SK-N-MC (cell line): ENCODE measurements around the gene GJA1.
A peak's percentile ranks its signal among the peaks of the same experiment; 100 is the strongest.
"Not testable (repeated sequence)": the region's sequence is repeated elsewhere in the genome, so short reads cannot be mapped to it uniquely, and the experiment has no call there.

Experiments
- DNase-seq: peaks from one replicate; pipeline ENCODE4 v3.0.0-alpha.2; 2011; ENCODE audit warnings: low read depth, low spot score
- H3K27ac ChIP-seq: fragments of 200-600 bp; sonication (generic); 2 replicates; pipeline ENCODE4 v1.5.1; 2016; ENCODE audit warnings: mixed run types
- H3K36me3 ChIP-seq: fragments of 200-600 bp; sonication (generic); 2 replicates; pipeline ENCODE4 v1.6.1; 2017; ENCODE audit warnings: antibody characterized with exemption, low read length, mixed read lengths; ENCODE audit not compliant: insufficient read depth
- H3K4me3 ChIP-seq: fragments of 200-600 bp; sonication (generic); 2 replicates; pipeline ENCODE4 v1.5.1; 2016
- H3K9ac ChIP-seq: fragments of 200-600 bp; sonication (generic); 2 replicates; pipeline ENCODE4 v1.8.0; 2017; ENCODE audit warnings: mixed run types, mixed read lengths; ENCODE audit not compliant: insufficient read length
- H3K9me3 ChIP-seq: fragments of 200-600 bp; sonication (generic); 2 replicates; pipeline ENCODE4 v1.6.1; 2017; ENCODE audit warnings: low read depth, mild to moderate bottlenecking, antibody characterized with exemption, low read length, moderate library complexity, mixed read lengths
- EZH2 ChIP-seq: fragments of 200-600 bp; sonication (generic); IDR thresholded peaks from one replicate; pipeline ENCODE4 v1.6.1; 2017; ENCODE audit warnings: antibody characterized with exemption
- FOXP2 ChIP-seq: optimal IDR thresholded peaks from 2 replicates; pipeline ENCODE3; 2011; ENCODE audit warnings: mild to moderate bottlenecking, moderate library complexity; ENCODE audit not compliant: insufficient read depth; ENCODE audit errors: extremely low read length, control extremely low read depth
- POLR2AphosphoS5 ChIP-seq: IDR thresholded peaks from 2 replicates; pipeline ENCODE4 v1.6.1; 2012; ENCODE audit warnings: mild to moderate bottlenecking, low read depth, low read length, borderline replicate concordance

The GJA1 gene

GRCh38 chr6:121435444-121436069 is at the start of gene GJA1:
GJA1 (plus strand) TSS chr6:121435646; CDS start chr6:121446848, 11,202 bp downstream.
- peak; percentile 88 for DNase-seq

GRCh38 chr6:121386551-121386950 is 48.9 kb upstream of the GJA1 start:
- H3K36me3 ChIP-seq, H3K27ac ChIP-seq, H3K9me3 ChIP-seq, H3K9ac ChIP-seq, DNase-seq, H3K4me3 ChIP-seq: not testable (repeated sequence)

More at GRCh38 chr6:121435444-121436069, at the start of gene GJA1:
- H3K9me3 ChIP-seq, result no peaks in the 10 kb centered on the region
- TF ChIP-seq EZH2 (no peak), FOXP2 (no peak), POLR2AphosphoS5 (peak; percentile 98)
- peak within 1 kb of the TSS; percentile 74 for H3K27ac ChIP-seq
- peak within 1 kb of the TSS; percentile 94 for H3K4me3 ChIP-seq
- H3K36me3 ChIP-seq, result no peaks in the 10 kb centered on the region
- H3K9ac ChIP-seq, result peak within 1 kb of the TSS; percentile 95

- TF ChIP-seq FOXP2, result no peak
- no peak for TF ChIP-seq EZH2
- TF ChIP-seq POLR2AphosphoS5, result no peak
- H3K27ac ChIP-seq, result no peak overlapping the region
- H3K9ac ChIP-seq, result no peak overlapping the region
- no peak overlapping the region for H3K4me3 ChIP-seq
- H3K36me3 ChIP-seq, result no peaks in the 10 kb centered on the region
- H3K9me3 ChIP-seq, result no peaks in the 10 kb centered on the region
- no peak for DNase-seq
These were observed 46.0 kb upstream of the GJA1 start for GRCh38 chr6:121389419-121389818.

- no peak for DNase-seq
- H3K4me3 ChIP-seq, result no peak overlapping the region
- no peak overlapping the region for H3K9ac ChIP-seq
- H3K36me3 ChIP-seq, result no peaks in the 10 kb centered on the region
- H3K9me3 ChIP-seq, result no peaks in the 10 kb centered on the region
- TF ChIP-seq EZH2, result no peak
- no peak for TF ChIP-seq FOXP2
- TF ChIP-seq POLR2AphosphoS5, result no peak
- no peak overlapping the region for H3K27ac ChIP-seq
These were observed 41.5 kb upstream of the GJA1 start for GRCh38 chr6:121393731-121394505.

GRCh38 chr6:121395736-121396135 is 39.7 kb upstream of the GJA1 start:
- no peaks in the 10 kb centered on the region for H3K36me3 ChIP-seq
- no peak overlapping the region for H3K9ac ChIP-seq
- no peaks in the 10 kb centered on the region for H3K9me3 ChIP-seq
- no peak for TF ChIP-seq POLR2AphosphoS5
- TF ChIP-seq FOXP2, result no peak
- TF ChIP-seq EZH2, result no peak
- H3K4me3 ChIP-seq, result no peak overlapping the region
- H3K27ac ChIP-seq, result no peak overlapping the region
- no peak for DNase-seq

GRCh38 chr6:121397188-121397587 is 38.3 kb upstream of the GJA1 start:
- DNase-seq, H3K4me3 ChIP-seq, H3K27ac ChIP-seq, H3K36me3 ChIP-seq, H3K9me3 ChIP-seq, H3K9ac ChIP-seq: not testable (repeated sequence)

GRCh38 chr6:121398127-121398526 is 37.3 kb upstream of the GJA1 start:
- no peaks in the 10 kb centered on the region for H3K36me3 ChIP-seq
- no peak overlapping the region for H3K9ac ChIP-seq
- H3K9me3 ChIP-seq, result no peaks in the 10 kb centered on the region
- no peak overlapping the region for H3K27ac ChIP-seq
- H3K4me3 ChIP-seq, result no peak overlapping the region
- no peak for TF ChIP-seq EZH2
- TF ChIP-seq FOXP2, result no peak
- no peak for TF ChIP-seq POLR2AphosphoS5
- no peak for DNase-seq

GRCh38 chr6:121399966-121400365 is 35.5 kb upstream of the GJA1 start:
- DNase-seq, result no peak
- H3K36me3 ChIP-seq, result no peaks in the 10 kb centered on the region
- TF ChIP-seq FOXP2, result no peak
- TF ChIP-seq EZH2, result no peak
- no peak for TF ChIP-seq POLR2AphosphoS5
- no peaks in the 10 kb centered on the region for H3K9me3 ChIP-seq
- no peak overlapping the region for H3K27ac ChIP-seq
- H3K9ac ChIP-seq, result no peak overlapping the region
- no peak overlapping the region for H3K4me3 ChIP-seq

- Histone ChIP-seq H3K9me3 (no peaks in the 10 kb centered on the region), H3K4me3 (no peak overlapping the region), H3K9ac (no peak overlapping the region), H3K27ac (no peak overlapping the region), H3K36me3 (no peaks in the 10 kb centered on the region)
- TF ChIP-seq FOXP2, result no peak
- no peak for TF ChIP-seq EZH2
- TF ChIP-seq POLR2AphosphoS5, result no peak
- no peak for DNase-seq
These were observed 31.5 kb upstream of the GJA1 start for GRCh38 chr6:121403964-121404363.
